HG02852 (cell line): ENCODE data around the gene PLA2G4F.
"Not testable (repeated sequence)": the region's sequence is repeated elsewhere in the genome, so short reads cannot be mapped to it uniquely, and the experiment has no call there.

Source experiments
- ATAC-seq: cut with Tn5 transposase; IDR thresholded peaks from one replicate; pipeline ENCODE4 v1.9.1; 2021; ENCODE audit warnings: mild to moderate bottlenecking, moderate library complexity; ENCODE audit not compliant: unreplicated experiment

Gene PLA2G4F

GRCh38 chr15:42104095-42104891, 52.1 kb downstream of the PLA2G4F start:
- ATAC-seq: no peak

GRCh38 chr15:42102646-42103235, 53.7 kb downstream of the PLA2G4F start:
- no peak for ATAC-seq

- no peak for ATAC-seq
Observed at GRCh38 chr15:42101861-42102260, 54.6 kb downstream of the PLA2G4F start.

GRCh38 chr15:42100021-42100800, 56.2 kb downstream of the PLA2G4F start:
- no peak for ATAC-seq

- no peak for ATAC-seq
Observed at GRCh38 chr15:42097018-42097417, 59.4 kb downstream of the PLA2G4F start.

- no peak for ATAC-seq
Observed at GRCh38 chr15:42094512-42094963, 61.9 kb downstream of the PLA2G4F start, which contains the start of gene PLA2G4D. PLA2G4D (minus strand) TSS chr15:42094562; CDS start chr15:42094459, 103 bp downstream.

- ATAC-seq: no peak
Observed at GRCh38 chr15:42093966-42094365, 62.5 kb downstream of the PLA2G4F start.

GRCh38 chr15:42092398-42093318, 63.8 kb downstream of the PLA2G4F start:
- no peak for ATAC-seq

GRCh38 chr15:42091753-42092397, 64.6 kb downstream of the PLA2G4F start:
- ATAC-seq: not testable (repeated sequence)

- no peak for ATAC-seq
Observed at GRCh38 chr15:42090781-42091180, 65.7 kb downstream of the PLA2G4F start.

- ATAC-seq: no peak
Observed at GRCh38 chr15:42090370-42090769, 66.1 kb downstream of the PLA2G4F start.

GRCh38 chr15:42089942-42090341, 66.5 kb downstream of the PLA2G4F start:
- no peak for ATAC-seq
